ENCODE measurements around the gene SNURF.
"Not testable (repeated sequence)": the region's sequence is repeated elsewhere in the genome, so short reads cannot be mapped to it uniquely, and the experiment has no call there.

Gene SNURF, protein sequence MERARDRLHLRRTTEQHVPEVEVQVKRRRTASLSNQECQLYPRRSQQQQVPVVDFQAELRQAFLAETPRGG

DNA sequence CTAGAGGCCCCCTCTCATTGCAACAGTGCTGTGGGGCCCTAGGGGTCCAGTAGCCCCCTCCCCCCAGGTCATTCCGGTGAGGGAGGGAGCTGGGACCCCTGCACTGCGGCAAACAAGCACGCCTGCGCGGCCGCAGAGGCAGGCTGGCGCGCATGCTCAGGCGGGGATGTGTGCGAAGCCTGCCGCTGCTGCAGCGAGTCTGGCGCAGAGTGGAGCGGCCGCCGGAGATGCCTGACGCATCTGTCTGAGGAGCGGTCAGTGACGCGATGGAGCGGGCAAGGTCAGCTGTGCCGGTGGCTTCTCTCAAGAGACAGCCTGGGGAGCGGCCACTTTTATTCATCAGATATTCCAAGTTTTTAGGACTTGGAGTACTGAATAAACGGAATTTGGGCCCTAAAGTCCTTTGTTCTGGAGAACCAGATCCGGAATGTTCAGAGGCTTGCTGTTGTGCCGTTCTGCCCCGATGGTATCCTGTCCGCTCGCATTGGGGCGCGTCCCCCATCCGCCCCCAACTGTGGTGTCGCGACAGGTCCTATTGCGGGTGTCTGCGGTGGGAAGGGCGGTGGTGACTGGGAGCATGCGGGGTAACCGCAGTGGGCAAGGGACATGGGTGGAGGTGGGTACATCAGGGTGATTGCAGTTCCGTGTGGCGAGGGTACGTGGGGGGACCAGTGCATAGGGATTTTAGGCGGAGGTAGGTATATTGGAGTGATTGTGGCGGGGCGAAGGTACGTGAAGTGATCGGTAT lies at the start of gene SNURF, which contains the start of gene SNRPN:
Gene SNURF, plus strand, starts transcription at position 205 of the 748 bp plus-strand sequence. Its CDS starts 62 bp downstream, at position 267.
Gene SNRPN, plus strand, starts transcription at position 205 of the 748 bp plus-strand sequence. CDS start 19,467 bp downstream, outside the sequence.
- no peak for DNase-seq (ENCODE audit: low spot score)

GRCh38 chr15:24916305-24917009 lies 38.3 kb upstream of the SNURF start:
- DNase-seq (ENCODE audit: low spot score), result no peak

DNA sequence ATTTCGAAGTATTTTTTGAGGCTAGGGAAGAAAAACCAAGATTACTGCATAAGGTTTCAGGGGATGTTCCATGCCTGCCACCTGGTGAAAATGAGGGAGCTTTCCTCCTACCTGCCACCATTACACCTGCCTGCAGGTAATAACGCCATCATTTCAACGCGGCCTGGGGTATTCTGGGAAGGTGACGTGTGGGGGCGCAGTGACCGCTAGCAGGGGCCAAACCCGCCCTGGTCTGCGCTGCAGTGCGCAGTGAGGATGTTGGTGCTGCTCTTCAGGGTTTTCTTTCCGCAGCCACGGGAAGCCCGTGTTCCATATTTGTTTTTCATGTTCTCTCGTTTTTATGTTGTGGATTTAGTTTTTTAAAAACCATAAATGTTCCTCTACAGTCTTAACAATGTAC lies 37.4 kb upstream of the SNURF start:
- DNase-seq (ENCODE audit: low spot score), result no peak

GRCh38 chr15:24919446-24919845 lies 35.3 kb upstream of the SNURF start:
- no peak for DNase-seq (ENCODE audit: low spot score)

- DNase-seq (ENCODE audit: low spot score), result not testable (repeated sequence)
Measured at GRCh38 chr15:24922781-24923180, 32.0 kb upstream of the SNURF start.

GRCh38 chr15:24924153-24924552 lies 30.6 kb upstream of the SNURF start:
- DNase-seq (ENCODE audit: low spot score), result no peak

- DNase-seq (ENCODE audit: low spot score), result no peak
Measured at GRCh38 chr15:24924621-24925020, 30.2 kb upstream of the SNURF start.

DNA sequence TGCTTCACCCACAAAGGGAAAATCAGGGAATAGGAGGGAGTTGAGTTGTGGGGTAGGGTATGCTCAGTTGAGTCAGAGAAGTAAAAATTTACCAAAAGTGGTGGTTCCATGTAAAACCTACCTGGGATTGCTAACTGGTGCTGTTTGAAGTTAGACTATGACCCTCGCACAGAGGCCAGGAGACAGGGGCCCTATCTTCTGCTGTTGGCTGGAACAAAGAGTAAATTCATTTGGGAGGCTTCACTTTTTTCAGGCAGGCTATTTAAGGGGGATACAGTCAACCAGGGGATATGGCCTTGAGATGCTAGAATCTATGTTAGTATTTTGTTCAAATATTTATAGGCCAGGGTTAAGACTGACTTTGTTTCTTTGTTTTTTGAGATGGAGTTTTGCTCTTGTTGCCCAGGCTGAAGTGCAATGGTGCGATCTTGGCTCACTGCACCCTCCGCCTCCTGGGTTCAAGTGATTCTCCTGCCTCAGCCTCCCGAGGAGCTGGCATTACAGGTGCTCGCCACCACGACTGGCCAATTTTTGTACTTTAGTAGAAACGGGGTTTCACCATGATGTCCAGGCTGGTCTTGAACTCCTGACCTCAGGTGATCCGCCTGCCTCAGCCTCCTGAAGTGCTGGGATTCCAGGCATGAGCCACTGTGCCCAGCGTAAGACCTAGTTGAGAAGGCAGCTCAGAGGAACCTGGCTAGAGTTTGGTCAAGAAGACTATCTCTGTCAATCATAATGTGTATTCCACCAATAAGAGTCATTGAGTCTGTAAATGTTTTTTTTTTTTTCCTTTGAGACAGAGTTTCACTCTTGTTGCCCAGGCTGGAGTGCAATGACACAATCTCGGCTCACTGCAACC lies 22.7 kb upstream of the SNURF start:
- DNase-seq (ENCODE audit: low spot score), result not testable (repeated sequence)

DNA sequence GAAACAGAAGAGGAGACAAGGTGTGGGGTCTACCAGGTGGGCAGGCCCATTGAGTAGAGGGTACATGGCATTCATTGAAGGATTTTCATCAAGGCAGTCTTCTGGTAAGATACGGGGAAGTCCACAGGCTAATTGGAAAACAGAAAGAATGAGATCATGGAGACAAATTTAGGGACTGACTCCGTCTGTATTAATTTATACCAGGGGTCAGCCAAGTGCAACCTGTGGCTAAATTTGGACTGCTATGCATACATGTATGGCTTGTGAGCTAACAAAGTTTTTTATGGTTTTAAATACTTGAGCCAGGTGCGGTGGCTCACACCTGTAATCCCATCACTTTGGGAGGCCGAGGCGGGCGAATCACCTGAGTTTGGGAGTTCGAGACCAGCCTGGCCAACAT lies 21.1 kb upstream of the SNURF start:
- no peak for DNase-seq (ENCODE audit: low spot score)

- not testable (repeated sequence) for DNase-seq (ENCODE audit: low spot score)
Measured at GRCh38 chr15:24938224-24938623, 16.6 kb upstream of the SNURF start.

- DNase-seq (ENCODE audit: low spot score), result no peak
Measured at GRCh38 chr15:24940236-24940635, 14.6 kb upstream of the SNURF start.

GRCh38 chr15:24943361-24943760 lies 11.4 kb upstream of the SNURF start:
- DNase-seq (ENCODE audit: low spot score), result no peak

GRCh38 chr15:24944954-24945353 lies 9.8 kb upstream of the SNURF start:
- no peak for DNase-seq (ENCODE audit: low spot score)

- DNase-seq (ENCODE audit: low spot score), result no peak
Measured at GRCh38 chr15:24945711-24946110, 9.1 kb upstream of the SNURF start.

DNA sequence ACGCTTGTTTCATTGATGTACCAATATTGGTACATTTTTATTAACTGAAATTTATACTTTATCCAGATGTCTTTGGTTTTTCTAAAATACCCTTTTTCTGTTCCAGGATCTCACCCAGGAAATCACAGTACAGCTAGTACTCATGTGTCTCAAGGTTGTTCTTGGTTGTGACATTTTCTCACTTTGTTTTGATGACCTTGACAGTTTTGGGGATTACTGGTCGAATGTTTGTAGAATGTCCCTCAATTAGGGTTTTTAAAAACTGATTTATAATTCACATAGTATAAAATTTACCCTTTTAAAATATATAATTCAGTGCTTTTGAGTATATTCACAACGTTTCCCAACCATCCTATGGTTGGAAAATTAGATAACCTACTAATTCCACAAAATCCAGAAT lies 6.3 kb upstream of the SNURF start:
- no peak for DNase-seq (ENCODE audit: low spot score)

DNA sequence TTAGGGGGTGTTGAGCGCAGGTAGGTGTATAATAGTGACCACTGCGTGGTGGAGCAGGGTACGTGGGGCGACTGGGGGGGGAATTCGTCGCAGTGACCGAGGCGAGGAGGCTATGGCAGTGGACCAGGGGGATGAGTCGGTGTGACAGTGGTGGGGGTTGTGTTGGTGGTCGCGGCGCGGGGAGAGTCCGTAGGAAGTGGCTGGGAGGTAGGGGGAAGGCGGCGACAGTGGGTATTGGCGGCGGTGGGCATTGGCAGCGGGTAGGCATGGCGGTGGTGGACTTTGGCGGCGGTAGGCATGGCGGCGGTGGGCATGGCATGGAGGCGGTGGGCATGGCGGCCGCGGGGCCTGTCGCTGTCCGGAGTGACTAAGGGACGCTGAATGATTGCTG lies 739 bp downstream of the SNURF start:
- DNase-seq (ENCODE audit: low spot score), result no peak

GRCh38 chr15:24956111-24956838 lies 1.5 kb downstream of the SNURF start:
- DNase-seq (ENCODE audit: low spot score), result peak; percentile 16

DNA sequence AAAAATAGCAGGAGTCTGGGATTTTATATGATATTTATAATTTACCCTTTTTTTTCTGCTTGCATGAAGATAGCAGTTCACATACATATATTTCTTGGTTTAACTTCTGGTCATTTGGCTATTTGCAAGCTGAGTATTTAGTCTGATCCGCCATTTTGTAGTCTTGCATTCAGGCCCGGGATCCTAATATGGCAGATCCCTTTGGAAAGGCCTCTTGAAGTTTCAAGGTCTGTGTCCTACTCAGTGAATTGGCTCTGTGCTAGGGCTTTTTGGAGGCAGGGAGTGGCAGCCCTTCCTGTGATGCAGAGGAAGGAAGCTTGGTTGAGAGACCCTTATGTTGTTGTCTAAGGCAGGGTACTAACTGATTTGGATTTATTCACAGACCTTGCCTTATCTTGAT lies 2.9 kb downstream of the SNURF start:
- DNase-seq (ENCODE audit: low spot score), result no peak

- DNase-seq (ENCODE audit: low spot score), result no peak
Measured at GRCh38 chr15:24961967-24962366, 7.2 kb downstream of the SNURF start.

- DNase-seq (ENCODE audit: low spot score), result no peak
Measured at GRCh38 chr15:24962880-24963279, 8.1 kb downstream of the SNURF start.

DNA sequence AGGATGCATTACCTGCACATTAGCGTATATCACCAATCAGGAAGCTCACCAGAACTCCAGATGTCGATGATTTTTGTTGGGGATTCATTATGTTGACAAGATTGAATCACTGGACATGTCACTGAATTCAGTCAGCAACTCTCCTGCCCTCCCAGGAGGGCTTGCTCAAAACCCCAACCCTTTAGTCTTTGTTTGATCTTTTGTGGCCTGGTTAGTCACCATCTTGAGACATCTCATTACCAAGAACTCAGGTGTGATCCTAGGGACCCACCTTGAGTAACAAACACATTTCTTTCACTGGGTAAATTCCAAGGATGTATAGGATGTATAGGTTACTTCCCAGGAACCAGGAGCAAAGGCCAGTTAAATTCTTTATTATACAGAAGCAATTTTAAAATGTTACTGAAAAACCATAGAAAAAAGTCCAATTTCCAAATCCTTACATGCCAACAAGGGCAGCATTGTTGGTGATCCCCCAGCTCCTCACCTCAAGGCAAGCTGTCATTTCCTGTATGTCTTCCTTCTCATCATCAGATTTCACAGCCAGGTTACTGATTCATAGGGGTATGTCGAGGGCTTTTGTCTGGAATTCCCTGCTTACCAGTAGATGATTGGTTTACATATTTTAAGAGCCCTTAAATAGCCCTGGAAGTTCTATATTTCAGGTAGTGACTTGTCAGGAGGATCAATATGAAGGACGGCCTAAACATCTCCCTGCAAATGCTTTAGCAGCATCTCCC lies 11.7 kb downstream of the SNURF start:
- DNase-seq (ENCODE audit: low spot score), result no peak
